ENCODE data around the gene PHF12.

The PHF12 gene

DNA sequence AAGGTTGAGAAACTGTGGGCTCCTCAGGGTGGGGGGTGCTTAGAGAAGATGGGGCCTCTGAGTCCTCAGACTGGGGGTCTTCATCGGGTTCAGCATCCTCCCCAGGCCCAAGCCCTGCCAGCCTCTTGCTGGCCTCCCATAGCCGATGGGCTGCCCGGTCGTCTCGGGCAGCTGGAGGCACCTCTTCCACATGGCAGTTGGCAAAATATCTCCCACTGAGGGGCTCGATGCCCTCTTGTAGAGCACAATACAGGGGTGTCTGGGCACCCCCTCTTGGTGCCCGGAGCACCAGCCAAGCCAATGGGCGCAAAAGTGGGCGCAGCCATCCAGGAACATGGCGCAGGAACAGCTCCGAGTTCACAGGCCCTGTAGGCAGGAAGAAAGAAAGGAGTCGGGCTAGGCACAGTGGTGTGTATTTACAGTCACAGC is 52.8 kb downstream of the PHF12 start:
- no peak for ATAC-seq
- TF ChIP-seq ISL1 (CRISPR knock-in tag; IDR thresholded peaks at IDR 0.05) (no peak), TCF4 (CRISPR knock-in tag; IDR thresholded peaks at IDR 0.05; ENCODE audit: borderline replicate concordance) (no peak), ZNF8 (CRISPR knock-in tag; IDR thresholded peaks at IDR 0.05) (no peak), GLIS3 (CRISPR knock-in tag; IDR thresholded peaks at IDR 0.05) (no peak), PPARA (CRISPR knock-in tag; IDR thresholded peaks at IDR 0.05; ENCODE audit: borderline replicate concordance) (no peak), ESRRG (CRISPR knock-in tag; IDR thresholded peaks at IDR 0.05) (no peak), TOX (CRISPR knock-in tag; IDR thresholded peaks at IDR 0.05; ENCODE audit: borderline replicate concordance) (no peak), ZFP30 (CRISPR knock-in tag; IDR thresholded peaks at IDR 0.05) (no peak), BACH2 (CRISPR knock-in tag; IDR thresholded peaks at IDR 0.05; ENCODE audit: borderline replicate concordance) (no peak), ZNF70 (CRISPR knock-in tag; IDR thresholded peaks at IDR 0.05) (no peak), OSR1 (CRISPR knock-in tag; IDR thresholded peaks at IDR 0.05) (no peak), ZC3H10 (CRISPR knock-in tag; IDR thresholded peaks at IDR 0.05) (no peak), ZNF565 (CRISPR knock-in tag; conservative IDR thresholded peaks at IDR 0.05; ENCODE audit: low read depth) (no peak)
- TF ChIP-seq, protein P1, sequence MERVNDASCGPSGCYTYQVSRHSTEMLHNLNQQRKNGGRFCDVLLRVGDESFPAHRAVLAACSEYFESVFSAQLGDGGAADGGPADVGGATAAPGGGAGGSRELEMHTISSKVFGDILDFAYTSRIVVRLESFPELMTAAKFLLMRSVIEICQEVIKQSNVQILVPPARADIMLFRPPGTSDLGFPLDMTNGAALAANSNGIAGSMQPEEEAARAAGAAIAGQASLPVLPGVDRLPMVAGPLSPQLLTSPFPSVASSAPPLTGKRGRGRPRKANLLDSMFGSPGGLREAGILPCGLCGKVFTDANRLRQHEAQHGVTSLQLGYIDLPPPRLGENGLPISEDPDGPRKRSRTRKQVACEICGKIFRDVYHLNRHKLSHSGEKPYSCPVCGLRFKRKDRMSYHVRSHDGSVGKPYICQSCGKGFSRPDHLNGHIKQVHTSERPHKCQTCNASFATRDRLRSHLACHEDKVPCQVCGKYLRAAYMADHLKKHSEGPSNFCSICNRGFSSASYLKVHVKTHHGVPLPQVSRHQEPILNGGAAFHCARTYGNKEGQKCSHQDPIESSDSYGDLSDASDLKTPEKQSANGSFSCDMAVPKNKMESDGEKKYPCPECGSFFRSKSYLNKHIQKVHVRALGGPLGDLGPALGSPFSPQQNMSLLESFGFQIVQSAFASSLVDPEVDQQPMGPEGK (CRISPR knock-in tag; IDR thresholded peaks at IDR 0.05; ENCODE audit: borderline replicate concordance): no peak
- TF ChIP-seq, protein P2, sequence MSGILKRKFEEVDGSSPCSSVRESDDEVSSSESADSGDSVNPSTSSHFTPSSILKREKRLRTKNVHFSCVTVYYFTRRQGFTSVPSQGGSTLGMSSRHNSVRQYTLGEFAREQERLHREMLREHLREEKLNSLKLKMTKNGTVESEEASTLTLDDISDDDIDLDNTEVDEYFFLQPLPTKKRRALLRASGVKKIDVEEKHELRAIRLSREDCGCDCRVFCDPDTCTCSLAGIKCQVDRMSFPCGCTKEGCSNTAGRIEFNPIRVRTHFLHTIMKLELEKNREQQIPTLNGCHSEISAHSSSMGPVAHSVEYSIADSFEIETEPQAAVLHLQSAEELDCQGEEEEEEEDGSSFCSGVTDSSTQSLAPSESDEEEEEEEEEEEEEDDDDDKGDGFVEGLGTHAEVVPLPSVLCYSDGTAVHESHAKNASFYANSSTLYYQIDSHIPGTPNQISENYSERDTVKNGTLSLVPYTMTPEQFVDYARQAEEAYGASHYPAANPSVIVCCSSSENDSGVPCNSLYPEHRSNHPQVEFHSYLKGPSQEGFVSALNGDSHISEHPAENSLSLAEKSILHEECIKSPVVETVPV (CRISPR knock-in tag; IDR thresholded peaks at IDR 0.05): no peak

DNA sequence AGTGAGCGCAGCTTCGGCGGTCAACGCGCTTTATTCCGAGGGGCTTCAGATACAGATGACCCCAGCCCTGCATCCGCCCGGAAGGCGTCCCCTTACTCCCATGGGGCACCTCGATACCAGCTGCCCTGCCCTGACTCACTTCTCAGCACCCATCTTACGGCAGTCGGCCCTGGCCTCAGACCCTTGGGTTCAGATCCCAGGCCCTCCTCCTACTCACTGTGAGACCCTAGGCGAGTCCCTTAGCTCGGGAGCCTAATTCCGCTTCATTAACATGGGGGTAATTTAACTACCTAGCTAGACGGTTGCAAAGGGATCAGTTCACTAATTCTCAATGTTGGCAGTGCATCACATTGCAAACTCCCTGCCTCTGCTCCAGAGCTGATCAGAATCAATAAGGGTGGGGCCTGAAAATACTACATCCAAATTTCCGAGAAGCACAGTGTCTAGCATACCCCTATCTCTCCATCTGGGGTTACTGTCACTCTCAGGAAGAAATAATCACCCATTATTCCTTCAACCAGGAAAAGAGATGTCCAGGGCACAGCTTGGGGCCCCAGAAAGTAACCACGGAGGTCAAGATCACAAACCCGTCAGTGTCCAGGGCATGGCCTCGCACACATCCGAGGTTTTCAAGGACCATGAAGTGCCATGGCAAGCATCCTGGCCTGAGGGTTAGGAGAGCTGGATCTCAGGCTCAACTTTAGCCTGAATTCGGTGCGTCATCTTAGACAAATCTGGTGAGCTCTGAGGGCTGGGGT is 53.4 kb downstream of the PHF12 start:
- ATAC-seq: peak; percentile 10; the same call in 2 of the 3 replicates
- TF ChIP-seq ISL1 (CRISPR knock-in tag; IDR thresholded peaks at IDR 0.05): no peak
- no peak for TF ChIP-seq TOX (CRISPR knock-in tag; IDR thresholded peaks at IDR 0.05; ENCODE audit: borderline replicate concordance)
- no peak for TF ChIP-seq ZNF8 (CRISPR knock-in tag; IDR thresholded peaks at IDR 0.05)
- TF ChIP-seq ZFP3 (CRISPR knock-in tag; IDR thresholded peaks at IDR 0.05): no peak
- no peak for TF ChIP-seq ESRRG (CRISPR knock-in tag; IDR thresholded peaks at IDR 0.05)
- no peak for TF ChIP-seq ZFP30 (CRISPR knock-in tag; IDR thresholded peaks at IDR 0.05)
- no peak for TF ChIP-seq ZNF565 (CRISPR knock-in tag; conservative IDR thresholded peaks at IDR 0.05; ENCODE audit: low read depth)
- TF ChIP-seq OSR1 (CRISPR knock-in tag; IDR thresholded peaks at IDR 0.05): no peak
- no peak for TF ChIP-seq SNAI2 (CRISPR knock-in tag; IDR thresholded peaks at IDR 0.05)
- no peak for TF ChIP-seq RARB (CRISPR knock-in tag; IDR thresholded peaks at IDR 0.05)
- TF ChIP-seq PPARA (CRISPR knock-in tag; IDR thresholded peaks at IDR 0.05; ENCODE audit: borderline replicate concordance): no peak
- TF ChIP-seq BACH2 (CRISPR knock-in tag; IDR thresholded peaks at IDR 0.05; ENCODE audit: borderline replicate concordance): no peak
- TF ChIP-seq, protein P3, sequence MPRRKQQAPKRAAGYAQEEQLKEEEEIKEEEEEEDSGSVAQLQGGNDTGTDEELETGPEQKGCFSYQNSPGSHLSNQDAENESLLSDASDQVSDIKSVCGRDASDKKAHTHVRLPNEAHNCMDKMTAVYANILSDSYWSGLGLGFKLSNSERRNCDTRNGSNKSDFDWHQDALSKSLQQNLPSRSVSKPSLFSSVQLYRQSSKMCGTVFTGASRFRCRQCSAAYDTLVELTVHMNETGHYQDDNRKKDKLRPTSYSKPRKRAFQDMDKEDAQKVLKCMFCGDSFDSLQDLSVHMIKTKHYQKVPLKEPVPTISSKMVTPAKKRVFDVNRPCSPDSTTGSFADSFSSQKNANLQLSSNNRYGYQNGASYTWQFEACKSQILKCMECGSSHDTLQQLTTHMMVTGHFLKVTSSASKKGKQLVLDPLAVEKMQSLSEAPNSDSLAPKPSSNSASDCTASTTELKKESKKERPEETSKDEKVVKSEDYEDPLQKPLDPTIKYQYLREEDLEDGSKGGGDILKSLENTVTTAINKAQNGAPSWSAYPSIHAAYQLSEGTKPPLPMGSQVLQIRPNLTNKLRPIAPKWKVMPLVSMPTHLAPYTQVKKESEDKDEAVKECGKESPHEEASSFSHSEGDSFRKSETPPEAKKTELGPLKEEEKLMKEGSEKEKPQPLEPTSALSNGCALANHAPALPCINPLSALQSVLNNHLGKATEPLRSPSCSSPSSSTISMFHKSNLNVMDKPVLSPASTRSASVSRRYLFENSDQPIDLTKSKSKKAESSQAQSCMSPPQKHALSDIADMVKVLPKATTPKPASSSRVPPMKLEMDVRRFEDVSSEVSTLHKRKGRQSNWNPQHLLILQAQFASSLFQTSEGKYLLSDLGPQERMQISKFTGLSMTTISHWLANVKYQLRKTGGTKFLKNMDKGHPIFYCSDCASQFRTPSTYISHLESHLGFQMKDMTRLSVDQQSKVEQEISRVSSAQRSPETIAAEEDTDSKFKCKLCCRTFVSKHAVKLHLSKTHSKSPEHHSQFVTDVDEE (CRISPR knock-in tag; IDR thresholded peaks at IDR 0.05): no peak
- TF ChIP-seq, protein P4, sequence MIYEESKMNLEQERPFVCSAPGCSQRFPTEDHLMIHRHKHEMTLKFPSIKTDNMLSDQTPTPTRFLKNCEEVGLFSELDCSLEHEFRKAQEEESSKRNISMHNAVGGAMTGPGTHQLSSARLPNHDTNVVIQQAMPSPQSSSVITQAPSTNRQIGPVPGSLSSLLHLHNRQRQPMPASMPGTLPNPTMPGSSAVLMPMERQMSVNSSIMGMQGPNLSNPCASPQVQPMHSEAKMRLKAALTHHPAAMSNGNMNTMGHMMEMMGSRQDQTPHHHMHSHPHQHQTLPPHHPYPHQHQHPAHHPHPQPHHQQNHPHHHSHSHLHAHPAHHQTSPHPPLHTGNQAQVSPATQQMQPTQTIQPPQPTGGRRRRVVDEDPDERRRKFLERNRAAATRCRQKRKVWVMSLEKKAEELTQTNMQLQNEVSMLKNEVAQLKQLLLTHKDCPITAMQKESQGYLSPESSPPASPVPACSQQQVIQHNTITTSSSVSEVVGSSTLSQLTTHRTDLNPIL (CRISPR knock-in tag; IDR thresholded peaks at IDR 0.05; ENCODE audit: low read depth): no peak
- no peak for TF ChIP-seq ZNF70 (CRISPR knock-in tag; IDR thresholded peaks at IDR 0.05)
- no peak for TF ChIP-seq CSDC2 (CRISPR knock-in tag; IDR thresholded peaks at IDR 0.05)
- TF ChIP-seq, protein P1 (CRISPR knock-in tag; IDR thresholded peaks at IDR 0.05; ENCODE audit: borderline replicate concordance): no peak
- TF ChIP-seq, protein P2 (CRISPR knock-in tag; IDR thresholded peaks at IDR 0.05): no peak
- TF ChIP-seq ZC3H10 (CRISPR knock-in tag; IDR thresholded peaks at IDR 0.05): no peak
